GM19438 (cell line): ENCODE measurements around the gene NDN.

Source experiments
- ATAC-seq: cut with Tn5 transposase; IDR thresholded peaks from one replicate; pipeline ENCODE4 v1.9.1; 2021; ENCODE audit warnings: low read depth; ENCODE audit not compliant: unreplicated experiment

Gene NDN

DNA sequence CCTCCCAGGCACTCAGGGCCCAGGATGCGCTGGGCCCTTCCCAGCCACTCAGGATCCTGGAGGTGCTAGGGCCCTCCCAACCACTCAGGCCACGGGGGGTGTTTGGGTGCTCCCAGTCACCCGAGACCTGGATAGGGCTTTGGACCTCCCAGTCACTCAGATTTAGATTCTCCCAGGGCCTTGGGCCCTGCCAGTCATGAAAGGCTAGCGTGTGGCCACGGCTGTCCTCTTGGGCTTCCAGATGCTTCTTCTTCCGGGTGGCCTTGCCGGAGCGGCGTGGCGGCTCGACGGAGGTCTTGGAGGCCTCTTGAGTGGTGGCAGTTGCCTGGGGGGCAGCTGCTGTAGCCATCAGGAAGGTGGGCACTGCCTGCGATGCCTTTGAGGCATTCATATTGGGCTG is 42.3 kb downstream of the NDN start:
- no peak for ATAC-seq

- no peak for ATAC-seq
Observed at GRCh38 chr15:23642413-23643044, 44.6 kb downstream of the NDN start.
